NCI-H526 treated with DMSO at 0.1 percent for 48 hours (cell line): ENCODE results near the gene PCDH9.
A peak's percentile ranks its signal among the peaks of the same experiment; 100 is the strongest.

Experiments used
- DNase-seq: peaks from one replicate; lab custom pipeline; 2025; lab: John Stamatoyannopoulos, UW

PCDH9 gene

DNA sequence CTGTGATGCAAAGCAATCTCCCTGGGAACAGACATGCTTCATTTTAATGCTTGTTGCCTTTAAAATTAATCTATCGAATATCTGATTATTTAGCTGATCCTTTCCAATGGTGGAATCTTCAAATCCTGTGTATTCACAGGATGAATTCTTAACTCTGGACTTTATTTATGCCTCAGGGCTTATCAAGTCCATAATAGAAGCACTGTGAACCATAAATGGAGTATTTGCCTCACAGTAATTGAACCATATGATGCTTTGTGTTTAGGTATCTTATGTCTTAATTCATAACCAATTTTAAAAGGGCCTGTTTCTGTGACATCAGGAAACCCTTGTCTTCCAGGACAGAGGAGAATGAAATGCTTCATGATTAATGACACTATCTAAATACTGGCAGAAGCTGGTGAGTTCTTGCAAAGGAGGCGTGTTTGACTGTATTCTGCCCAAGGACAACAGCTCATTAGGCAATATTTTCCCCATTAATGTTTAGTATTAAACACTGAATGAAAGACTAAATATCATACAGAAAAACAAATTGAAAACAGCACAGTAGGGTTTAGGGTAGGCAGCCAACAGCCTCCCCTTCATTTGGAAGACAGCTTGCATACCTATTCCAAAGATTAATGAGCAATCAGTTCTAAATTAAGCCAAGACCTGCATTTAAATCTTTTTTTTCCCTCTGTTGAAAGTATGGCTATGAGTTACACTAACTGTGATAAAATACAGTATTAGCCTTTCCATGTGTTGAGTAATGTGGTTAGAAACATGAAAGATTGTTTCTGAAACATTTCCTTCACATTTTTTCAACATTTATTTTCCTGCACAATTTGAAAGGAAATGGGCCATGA, 709.4 kb downstream of the PCDH9 start:
- DNase-seq = no peak

GRCh38 chr13:66519259-66519658, 710.9 kb downstream of the PCDH9 start:
- no peak for DNase-seq

- no peak for DNase-seq
Observed at GRCh38 chr13:66518068-66518467, 712.1 kb downstream of the PCDH9 start.

DNA sequence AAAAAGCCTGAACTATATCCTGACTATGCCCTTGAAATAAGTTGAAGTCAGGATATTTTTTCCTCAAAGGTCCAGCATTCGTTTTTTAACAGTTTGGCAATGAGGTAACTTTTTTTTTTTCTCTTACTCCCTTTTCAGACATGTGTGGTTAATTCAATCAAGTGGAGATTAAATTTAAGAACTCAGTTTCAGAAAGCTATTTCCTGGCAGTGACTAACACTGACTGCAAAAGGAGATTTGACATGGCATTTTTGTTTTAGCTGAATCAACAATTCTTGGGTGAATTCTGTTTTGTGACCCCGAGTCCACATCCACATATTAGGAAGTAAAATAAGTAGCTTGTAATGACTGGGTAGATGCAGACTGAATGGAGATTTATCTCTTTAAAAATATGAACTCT, 716.4 kb downstream of the PCDH9 start:
- DNase-seq = no peak

DNA sequence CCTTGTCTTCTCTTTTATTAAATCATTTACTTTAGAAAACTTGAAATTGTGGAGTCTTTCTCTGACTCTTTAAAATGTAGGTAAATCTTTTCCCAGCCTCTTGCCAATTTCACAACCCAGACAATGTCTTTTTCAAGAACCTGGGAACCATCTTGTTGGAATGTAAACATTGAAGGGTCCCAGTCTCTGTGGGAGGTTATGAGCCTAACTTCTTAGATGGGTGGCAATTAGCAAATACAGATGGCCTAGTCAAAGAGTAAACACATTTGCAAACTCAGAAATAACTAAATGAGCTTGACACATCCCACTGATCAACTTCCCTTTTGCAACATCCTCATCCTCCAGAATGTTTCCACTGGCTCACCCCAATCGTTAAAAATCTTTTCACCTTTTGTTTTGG, 721.0 kb downstream of the PCDH9 start:
- DNase-seq = no peak

- DNase-seq = no peak
Observed at GRCh38 chr13:66508153-66508909, 721.8 kb downstream of the PCDH9 start.

DNA sequence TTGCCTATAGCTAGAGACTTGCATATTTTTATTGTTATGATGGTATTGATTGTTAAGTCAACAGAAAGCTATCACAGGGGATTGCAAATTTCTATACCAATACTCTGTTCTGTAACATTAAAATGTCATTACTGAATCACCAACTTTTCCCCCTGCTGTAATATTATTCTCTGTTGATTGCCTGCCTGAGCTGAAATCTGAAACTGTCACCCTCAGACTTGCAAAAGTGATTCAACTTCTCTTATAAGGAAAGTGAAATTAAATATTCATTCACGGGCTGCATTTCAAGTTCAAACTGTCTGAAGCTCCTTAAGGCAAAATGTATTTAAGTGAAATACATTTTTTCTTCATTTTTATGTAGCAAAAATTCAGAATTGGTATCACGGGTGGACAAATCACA, 723.2 kb downstream of the PCDH9 start:
- DNase-seq = no peak

GRCh38 chr13:66506051-66506777, 723.9 kb downstream of the PCDH9 start:
- no peak for DNase-seq

DNA sequence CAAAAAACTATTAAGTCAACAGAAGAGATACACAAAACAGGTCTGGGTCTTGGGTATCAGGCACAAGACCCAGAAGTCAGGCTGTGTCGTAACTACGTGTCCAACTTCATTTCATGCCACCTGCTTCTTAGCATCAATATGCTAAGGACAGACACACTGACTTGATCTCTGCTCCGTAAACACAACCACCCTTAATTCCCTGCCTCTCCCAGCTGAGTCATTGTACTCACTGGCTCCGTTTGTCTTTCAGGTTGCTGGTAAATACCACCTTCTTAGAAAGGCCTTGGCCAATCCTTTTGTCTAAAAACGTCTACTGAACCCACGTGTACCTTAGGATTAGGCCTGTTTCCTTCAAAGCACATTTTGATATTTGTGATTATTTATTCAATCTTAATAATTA, 726.2 kb downstream of the PCDH9 start:
- DNase-seq = no peak

- DNase-seq = no peak
Observed at GRCh38 chr13:66501181-66501580, 729.0 kb downstream of the PCDH9 start.

DNA sequence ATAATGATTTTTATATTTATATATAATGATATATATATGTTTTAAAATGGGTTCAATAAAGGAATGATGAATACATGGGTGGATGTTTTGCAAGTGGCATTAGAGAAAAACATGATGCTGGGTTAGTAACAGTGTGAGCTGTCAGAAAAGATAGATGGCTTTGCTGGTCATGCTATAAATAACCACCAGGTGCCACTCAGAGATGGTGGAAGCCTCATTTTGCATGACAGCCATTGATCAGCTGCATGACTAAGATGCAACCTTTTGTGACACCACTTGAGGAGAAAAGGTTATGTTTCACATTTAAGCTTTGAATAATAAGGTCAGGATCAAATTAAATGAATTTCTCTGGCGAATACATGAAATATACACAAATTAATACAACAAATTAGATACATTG, 737.7 kb downstream of the PCDH9 start:
- DNase-seq = no peak

DNA sequence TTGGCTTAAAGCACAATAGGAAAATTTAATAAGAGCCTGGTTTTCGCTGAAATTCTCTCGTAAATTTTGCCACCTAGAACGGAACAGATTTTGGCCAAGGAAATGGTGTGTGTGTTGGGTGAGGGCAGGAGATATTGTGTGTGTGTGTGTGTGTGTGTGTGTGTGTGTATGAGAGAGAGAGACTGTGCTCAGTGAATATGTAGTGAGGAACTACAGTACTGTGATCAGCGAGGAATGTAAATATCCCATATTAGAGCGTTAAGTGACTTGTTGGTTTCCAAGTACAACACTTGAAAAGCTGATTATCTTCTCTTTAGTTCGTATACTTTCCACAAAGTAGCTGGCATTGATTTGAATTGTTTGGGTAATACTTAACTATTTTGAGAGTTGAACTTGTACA, 738.9 kb downstream of the PCDH9 start:
- DNase-seq = no peak

- no peak for DNase-seq
Observed at GRCh38 chr13:66489586-66489985, 740.5 kb downstream of the PCDH9 start.

DNA sequence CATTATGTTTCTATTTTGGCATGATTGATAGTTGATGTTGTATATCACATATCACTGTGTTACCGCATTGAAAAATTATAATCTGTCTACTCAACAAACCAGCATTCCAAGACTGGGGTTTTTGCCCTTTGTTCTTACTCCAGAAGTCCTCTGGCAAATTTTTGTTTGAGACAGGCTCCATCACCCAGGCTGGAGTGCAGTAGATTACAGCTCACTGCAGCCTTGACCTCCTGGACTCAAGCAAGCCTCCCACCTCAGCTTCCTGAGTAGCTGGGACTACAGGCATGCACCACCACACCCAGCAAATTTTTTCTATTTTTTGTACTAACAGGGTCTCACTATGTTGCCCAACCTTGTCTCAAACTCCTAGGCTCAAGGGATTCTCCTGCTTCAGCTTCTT, 741.0 kb downstream of the PCDH9 start:
- DNase-seq = no peak

- no peak for DNase-seq
Observed at GRCh38 chr13:66483712-66484111, 746.4 kb downstream of the PCDH9 start.

DNA sequence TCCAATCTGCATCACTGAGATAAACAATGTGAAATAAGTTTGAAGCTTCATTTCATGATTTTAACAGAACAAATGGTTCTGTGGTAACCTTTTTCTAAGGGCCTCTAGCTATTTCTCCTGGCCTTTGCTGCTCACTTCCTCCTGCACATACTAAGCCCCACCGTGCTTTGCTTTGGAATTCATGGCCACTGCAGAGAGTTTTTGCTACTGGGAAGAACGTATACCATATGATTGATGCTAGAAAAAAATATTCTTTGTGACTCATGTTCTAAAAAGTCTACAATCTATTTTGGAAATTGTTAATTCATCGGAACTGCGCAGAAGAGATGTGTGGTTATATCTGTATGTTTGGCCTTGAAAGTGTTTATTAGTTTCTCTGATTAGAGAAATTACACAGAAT, 747.3 kb downstream of the PCDH9 start:
- no peak for DNase-seq

GRCh38 chr13:66477816-66478215, 752.3 kb downstream of the PCDH9 start:
- peak; percentile 9 for DNase-seq

DNA sequence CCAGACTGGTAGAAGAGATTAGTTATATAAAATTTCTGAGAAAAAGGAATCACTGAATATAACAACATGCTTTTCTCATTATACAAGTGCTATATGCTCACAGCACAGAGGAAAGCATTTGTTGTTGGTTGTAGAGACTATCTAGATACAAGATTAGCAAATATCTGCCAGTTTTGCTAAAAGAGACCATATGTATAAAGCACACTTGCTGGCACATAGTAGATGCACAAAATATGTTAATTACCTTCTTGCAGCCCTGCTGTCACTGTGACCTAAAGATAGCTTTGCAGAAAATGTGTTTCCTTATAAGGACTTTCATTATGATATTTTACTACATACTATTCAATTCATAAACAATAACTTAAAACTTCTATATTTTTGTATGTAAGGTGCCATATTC, 755.1 kb downstream of the PCDH9 start:
- no peak for DNase-seq

DNA sequence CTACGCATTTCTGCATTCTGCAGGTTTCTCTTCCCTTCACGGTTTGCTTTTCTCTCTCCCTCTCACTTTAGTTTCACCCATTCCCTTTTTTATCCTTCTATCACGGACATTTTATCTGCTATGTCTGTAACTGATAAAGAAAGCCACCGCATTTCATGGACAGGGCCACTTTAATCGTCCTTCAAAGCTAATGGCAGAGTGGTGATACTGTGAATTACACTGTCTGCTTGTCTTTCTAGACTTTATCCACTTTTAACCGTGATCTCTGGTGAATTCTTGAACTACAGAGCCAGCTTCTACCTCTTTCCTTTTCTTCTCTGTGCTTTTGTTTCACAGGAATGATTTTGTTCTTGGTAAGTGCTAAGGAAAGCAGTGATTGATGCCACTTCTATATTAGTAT, 760.4 kb downstream of the PCDH9 start:
- DNase-seq = no peak

GRCh38 chr13:66468656-66469055, 761.5 kb downstream of the PCDH9 start:
- no peak for DNase-seq

GRCh38 chr13:66462187-66462586, 767.9 kb downstream of the PCDH9 start:
- DNase-seq = no peak

- no peak for DNase-seq
Observed at GRCh38 chr13:66461021-66461420, 769.1 kb downstream of the PCDH9 start.

DNA sequence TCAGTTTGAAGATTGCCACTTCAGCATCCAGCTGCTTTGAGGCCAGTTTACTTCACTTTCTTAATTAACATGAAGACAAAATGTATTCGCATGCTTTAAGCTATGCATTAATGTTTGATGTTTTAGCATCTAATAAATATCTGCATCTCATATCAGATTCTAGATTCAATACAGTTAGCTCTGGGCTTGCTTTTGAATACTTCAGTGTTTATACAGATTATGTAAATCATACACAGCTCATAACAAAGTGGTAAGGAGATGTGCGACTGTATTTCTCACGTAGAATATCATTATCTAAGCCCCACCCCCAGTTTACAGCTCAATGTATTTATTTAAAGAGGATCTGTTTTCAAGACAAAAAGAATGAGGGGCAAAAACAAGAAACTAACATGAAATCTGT, 770.5 kb downstream of the PCDH9 start:
- DNase-seq = no peak
